HG03575 (cell line): ENCODE measurements around the gene OR10X1.

ENCODE experiments used
- ATAC-seq: cut with Tn5 transposase; IDR thresholded peaks from one replicate; pipeline ENCODE4 v1.9.1; 2021; ENCODE audit not compliant: unreplicated experiment, insufficient number of reproducible peaks, low FRiP score; ENCODE audit errors: extremely low read depth

OR10X1 gene

GRCh38 chr1:158579733-158580132 lies at the start of gene OR10X1:
Gene OR10X1 (minus strand): TSS chr1:158579899. CDS start chr1:158579899, 0 bp downstream.
- no peak for ATAC-seq

DNA sequence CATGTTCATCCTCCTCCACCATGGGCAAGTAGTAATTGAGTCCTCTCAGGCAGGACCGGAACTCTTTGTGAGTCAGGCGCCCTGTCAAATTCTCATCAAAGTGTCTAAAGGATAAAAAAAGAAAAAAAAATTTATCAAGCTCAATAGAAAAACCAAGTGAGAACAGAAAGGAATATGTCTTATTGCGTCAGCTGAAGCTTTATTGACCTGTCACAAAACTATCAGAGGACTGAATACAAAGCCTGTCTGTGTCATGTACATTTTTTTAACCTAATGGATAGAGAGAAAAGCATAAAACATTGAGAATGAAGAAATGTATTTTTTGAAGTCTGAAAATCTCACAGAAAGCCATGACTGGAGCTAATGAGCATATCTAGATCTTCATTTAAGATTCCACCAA lies 34.1 kb upstream of the OR10X1 start:
- ATAC-seq, result no peak

GRCh38 chr1:158611916-158612315 lies 32.2 kb upstream of the OR10X1 start:
- ATAC-seq, result no peak

DNA sequence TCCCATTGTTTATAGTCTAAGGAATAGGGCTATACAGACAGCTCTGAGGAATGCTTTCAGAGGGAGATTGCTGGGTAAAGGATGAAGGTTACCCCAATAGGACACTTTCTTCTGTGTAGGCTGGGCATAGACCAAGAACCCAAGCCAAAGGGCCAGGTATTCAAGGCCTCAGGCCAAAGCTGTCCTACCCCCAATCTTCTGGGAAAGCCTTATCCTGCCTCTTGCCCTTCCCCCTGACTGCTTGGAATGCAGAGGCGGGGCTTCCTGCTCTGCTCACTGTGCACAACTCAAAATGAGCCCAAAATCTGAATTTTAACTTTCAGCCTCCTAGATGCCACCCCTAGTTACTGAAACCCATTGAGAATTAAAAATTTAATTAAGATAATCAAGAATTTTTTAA lies 27.6 kb upstream of the OR10X1 start:
- ATAC-seq, result no peak

- no peak for ATAC-seq
Observed at GRCh38 chr1:158604968-158605367, 25.3 kb upstream of the OR10X1 start, which contains the start of gene OR10Z1. Gene OR10Z1 (plus strand): TSS chr1:158605268. CDS start chr1:158606439, 1,171 bp downstream.

DNA sequence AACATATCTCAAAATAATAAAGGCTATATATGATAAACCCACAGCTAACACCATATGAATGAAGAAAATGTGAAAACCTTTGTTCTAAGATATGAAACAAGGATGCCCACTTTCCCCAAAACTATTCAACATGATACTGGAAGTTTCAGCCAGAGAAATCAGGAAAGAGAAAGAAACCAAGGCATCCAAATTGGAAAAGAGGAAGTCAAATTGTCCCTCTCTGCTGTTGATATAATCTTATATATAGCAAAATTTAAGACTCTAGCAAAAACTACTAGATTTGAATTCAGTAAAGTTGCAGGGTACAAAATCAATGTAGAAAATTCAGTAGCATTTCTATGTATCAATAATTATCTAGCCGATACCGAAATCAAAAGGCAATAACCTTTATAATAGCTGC lies 21.0 kb upstream of the OR10X1 start:
- ATAC-seq, result no peak

- ATAC-seq, result no peak
Observed at GRCh38 chr1:158586942-158587341, 7.2 kb upstream of the OR10X1 start.

DNA sequence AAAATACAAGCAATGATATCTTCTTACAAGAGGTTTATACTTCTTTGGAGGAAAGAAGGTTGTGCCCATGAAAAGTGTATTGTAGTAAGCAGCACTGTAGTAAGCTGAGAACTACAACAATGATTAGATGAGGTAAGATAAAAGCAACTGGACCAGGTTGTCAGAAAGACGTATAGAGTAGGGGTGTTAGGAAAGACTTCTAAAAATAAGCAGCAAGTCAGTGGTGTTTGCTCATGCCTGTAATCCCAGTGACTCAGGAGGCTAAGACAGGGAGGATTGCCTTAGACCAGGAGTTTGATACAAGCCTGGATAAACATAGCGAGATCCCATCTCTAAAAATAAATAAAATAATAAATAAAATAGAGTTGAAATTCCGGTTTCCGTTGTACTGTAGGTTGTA lies 4.3 kb upstream of the OR10X1 start:
- no peak for ATAC-seq

GRCh38 chr1:158577561-158577960 lies 2.1 kb downstream of the OR10X1 start:
- ATAC-seq, result no peak

GRCh38 chr1:158572226-158572625 lies 7.5 kb downstream of the OR10X1 start:
- ATAC-seq, result no peak

GRCh38 chr1:158570480-158570879 lies 9.2 kb downstream of the OR10X1 start, which contains the start of gene OR6P1:
Gene OR6P1 (minus strand): TSS chr1:158570580. CDS start chr1:158563604, 6,976 bp downstream.
- no peak for ATAC-seq

GRCh38 chr1:158564608-158565007 lies 15.1 kb downstream of the OR10X1 start:
- no peak for ATAC-seq

GRCh38 chr1:158563853-158564252 lies 15.8 kb downstream of the OR10X1 start:
- no peak for ATAC-seq

DNA sequence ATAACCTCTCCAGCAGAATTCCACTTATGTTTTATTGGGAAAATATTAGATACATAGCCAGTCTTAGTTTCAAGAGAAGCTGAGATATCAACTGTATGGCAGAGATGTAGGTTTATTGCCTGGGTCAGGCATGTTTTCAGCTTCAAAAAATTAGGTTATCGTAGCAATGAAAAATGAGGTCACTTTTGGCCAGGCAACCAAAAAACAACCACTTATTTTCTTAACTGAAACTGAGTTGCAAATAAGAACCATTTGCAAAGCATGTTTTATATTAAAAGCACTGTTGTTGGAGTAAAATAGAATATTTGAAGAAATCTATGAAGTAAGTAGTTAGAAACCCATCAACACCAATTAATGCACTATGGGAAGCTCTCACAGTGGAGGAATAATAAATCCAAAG lies 20.0 kb downstream of the OR10X1 start:
- no peak for ATAC-seq

DNA sequence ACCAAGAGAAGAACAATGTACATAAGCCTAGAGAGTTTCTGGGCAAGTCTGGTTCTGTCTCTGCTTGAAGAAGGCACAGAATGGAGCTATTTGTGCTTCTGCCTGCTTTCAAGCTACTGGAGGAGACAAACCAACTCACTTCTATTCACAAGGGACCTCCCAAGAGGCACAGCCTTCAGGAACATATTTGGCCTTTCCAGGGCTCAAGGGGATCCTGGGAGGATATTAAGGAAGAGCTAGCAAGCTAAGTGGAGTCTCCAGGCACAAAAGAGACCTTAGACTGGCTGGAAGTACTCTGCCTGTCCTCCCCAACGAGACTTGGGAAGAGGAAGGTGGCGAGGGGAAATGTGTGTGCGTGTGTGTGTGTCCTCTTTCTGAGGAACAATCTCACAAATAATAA lies 25.3 kb downstream of the OR10X1 start, which contains the start of gene OR6Y1:
OR6Y1 (minus strand) TSS at position 54 of the 400 bp plus-strand sequence. CDS start 6,300 bp downstream, outside the sequence.
- ATAC-seq, result no peak

- ATAC-seq, result no peak
Observed at GRCh38 chr1:158552296-158552695, 27.4 kb downstream of the OR10X1 start.

- no peak for ATAC-seq
Observed at GRCh38 chr1:158547533-158547932, 32.2 kb downstream of the OR10X1 start.

- no peak for ATAC-seq
Observed at GRCh38 chr1:158537609-158538008, 42.1 kb downstream of the OR10X1 start.

DNA sequence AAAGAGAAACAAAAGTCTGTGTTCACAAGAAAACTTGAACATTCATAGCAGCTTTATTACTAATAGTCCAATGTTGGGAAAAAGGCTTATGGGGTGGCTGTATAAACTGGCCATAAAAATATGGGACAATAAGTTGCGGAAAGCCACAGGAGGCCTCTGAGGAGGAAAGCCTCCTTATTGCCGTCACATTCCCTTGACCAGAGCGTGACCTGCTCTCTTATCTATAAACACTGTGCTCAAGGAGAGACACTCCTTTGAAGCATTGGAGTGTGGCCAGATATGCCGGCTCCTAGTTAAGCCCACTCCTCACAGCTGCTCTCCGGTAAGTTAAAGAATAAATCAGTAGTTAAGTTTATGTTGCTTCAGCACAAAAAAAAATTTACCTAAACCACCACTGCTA lies 45.2 kb downstream of the OR10X1 start:
- ATAC-seq, result no peak
